GM12878 (cell line): ENCODE measurements around the gene RPL29. TPM values are rescaled to one million over a fixed set of nuclear protein-coding genes. Genes with fewer than 3 reads are reported as not detected.

Experiments
- ASH2L ChIP-seq: fragments of 300-600, 200-600 bp; sonication (generic); IDR thresholded peaks from 2 replicates; pipeline ENCODE4 v1.6.1; 2017; ENCODE audit warnings: low read depth, mild to moderate bottlenecking, borderline replicate concordance
- BCL3 ChIP-seq: IDR thresholded peaks from 2 replicates; pipeline ENCODE4 v1.6.1; 2011; ENCODE audit warnings: borderline replicate concordance, low read depth, mild to moderate bottlenecking, moderate library complexity, low read length; ENCODE audit not compliant: insufficient read depth, poor library complexity, severe bottlenecking
- CEBPB ChIP-seq, 2 experiments: fragments of 150-350 bp in 1 of 2; IDR thresholded peaks; 2 replicates each; pipeline ENCODE4 v1.6.1; 2012 to 2014; ENCODE audit warnings: low read depth in 2 of 2, low read length in 2 of 2, borderline replicate concordance in 1 of 2, inconsistent platforms in 1 of 2
- DPF2 ChIP-seq: fragments of 450-650 bp; IDR thresholded peaks from 2 replicates; pipeline ENCODE4 v1.6.1; 2017; ENCODE audit warnings: mild to moderate bottlenecking
- EED ChIP-seq: sonication (generic); IDR thresholded peaks from 2 replicates; pipeline ENCODE4 v1.6.1; 2016; ENCODE audit warnings: antibody characterized with exemption, low read depth
- FOXM1 ChIP-seq: IDR thresholded peaks from 2 replicates; pipeline ENCODE4 v1.6.1; 2012; ENCODE audit warnings: low read depth, mild to moderate bottlenecking, inconsistent platforms, low read length, moderate library complexity
- HDGF ChIP-seq: fragments of 450-650 bp; IDR thresholded peaks from 2 replicates; pipeline ENCODE4 v1.6.1; 2016; ENCODE audit warnings: antibody characterized with exemption
- JUND ChIP-seq: IDR thresholded peaks from 2 replicates; pipeline ENCODE4 v1.6.1; 2012; ENCODE audit warnings: low read depth, mild to moderate bottlenecking, low read length, improper control_type of control experiment, moderate library complexity
- MEF2B ChIP-seq: fragments of 450-650 bp; IDR thresholded peaks from 2 replicates; pipeline ENCODE4 v1.6.1; 2018; ENCODE audit warnings: mild to moderate bottlenecking, moderate library complexity; ENCODE audit not compliant: partially characterized antibody, poor library complexity, severe bottlenecking
- SMAD1 ChIP-seq: fragments of 450-650 bp; IDR thresholded peaks from 2 replicates; pipeline ENCODE4 v1.6.1; 2018; ENCODE audit warnings: mild to moderate bottlenecking, low read depth; ENCODE audit not compliant: partially characterized antibody
- SMARCA5 ChIP-seq: fragments of 450-650 bp; IDR thresholded peaks from 2 replicates; pipeline ENCODE4 v1.6.1; 2017; ENCODE audit warnings: mild to moderate bottlenecking
- STAT3 ChIP-seq: IDR thresholded peaks from 2 replicates; pipeline ENCODE4 v1.6.1; 2011; ENCODE audit warnings: low read depth, low read length, improper control_type of control experiment
- TCF12 ChIP-seq: IDR thresholded peaks from 2 replicates; pipeline ENCODE4 v1.6.1; 2011; ENCODE audit warnings: low read depth, mild to moderate bottlenecking, low read length
- YY1 ChIP-seq: IDR thresholded peaks from 2 replicates; pipeline ENCODE4 v1.6.1; 2011; ENCODE audit warnings: low read depth, mild to moderate bottlenecking, low read length
- ZBTB4 ChIP-seq: fragments of 450-650 bp; formaldehyde crosslinking; IDR thresholded peaks from 2 replicates; pipeline ENCODE4 v1.4.0; 2022; ENCODE audit warnings: mild to moderate bottlenecking, moderate library complexity
- ZNF622 ChIP-seq: fragments of 450-650 bp; IDR thresholded peaks from 2 replicates; pipeline ENCODE4 v1.6.1; 2017; ENCODE audit warnings: mild to moderate bottlenecking, inconsistent platforms
- polyA plus RNA-seq, 11 experiments: library from polyadenylated mRNA; depleted of rRNA in 4 of 11; unstranded in 6 of 11; stranded (reverse) in 5 of 11; fragments of >200 nt; fragmentation: Nextera tagmentation in 4 of 11; fragmentation: Illumina TruSeq in 1 of 11; extraction: Ambion mirVana in 4 of 11; extraction: Trizol in 1 of 11; gene quantifications; 1 replicate in 1 of 11; 2 replicates in 10 of 11; pipeline versions ENCODE4 v1.2.1 to v1.2.3, GENCODE V29; 2011 to 2016; ENCODE audit warnings: inconsistent platforms in 2 of 11, missing spikeins in 2 of 11, low read depth in 1 of 11
- total RNA-seq, 4 experiments: library from RNA; depleted of rRNA in 3 of 4; stranded (reverse); fragments of >200 nt in 3 of 4; fragmentation: Illumina TruSeq in 1 of 4; extraction: Trizol in 1 of 4; gene quantifications; 2 replicates each; pipeline versions ENCODE4 v1.2.1 to v1.2.3, GENCODE V29; 2013 to 2021
- TF ChIP-seq, protein P1 (sequence below): fragments of 450-650 bp; IDR thresholded peaks from 2 replicates; pipeline ENCODE4 v1.6.1; 2017; ENCODE audit warnings: antibody characterized with exemption, mild to moderate bottlenecking, moderate library complexity
- TF ChIP-seq, protein P2 (sequence below): IDR thresholded peaks from 2 replicates; pipeline ENCODE4 v1.6.1; 2011; ENCODE audit warnings: low read depth, low read length, improper control_type of control experiment, borderline replicate concordance
- TF ChIP-seq, protein P3 (sequence below): fragments of 450-650 bp; IDR thresholded peaks from 2 replicates; pipeline ENCODE4 v1.6.1; 2014; ENCODE audit warnings: mild to moderate bottlenecking
- TF ChIP-seq, protein P4 (sequence below): fragments of 150-350 bp; IDR thresholded peaks from 2 replicates; pipeline ENCODE4 v1.6.1; 2014; ENCODE audit warnings: mild to moderate bottlenecking, low read depth, low read length

Gene RPL29
- total and polyA plus RNA-seq, 10 of the 15 experiments (the other 5 are each of a cell fraction or from before 2014, with no cell fraction given) = 1,053 to 2,477 (median 1,657) TPM

DNA sequence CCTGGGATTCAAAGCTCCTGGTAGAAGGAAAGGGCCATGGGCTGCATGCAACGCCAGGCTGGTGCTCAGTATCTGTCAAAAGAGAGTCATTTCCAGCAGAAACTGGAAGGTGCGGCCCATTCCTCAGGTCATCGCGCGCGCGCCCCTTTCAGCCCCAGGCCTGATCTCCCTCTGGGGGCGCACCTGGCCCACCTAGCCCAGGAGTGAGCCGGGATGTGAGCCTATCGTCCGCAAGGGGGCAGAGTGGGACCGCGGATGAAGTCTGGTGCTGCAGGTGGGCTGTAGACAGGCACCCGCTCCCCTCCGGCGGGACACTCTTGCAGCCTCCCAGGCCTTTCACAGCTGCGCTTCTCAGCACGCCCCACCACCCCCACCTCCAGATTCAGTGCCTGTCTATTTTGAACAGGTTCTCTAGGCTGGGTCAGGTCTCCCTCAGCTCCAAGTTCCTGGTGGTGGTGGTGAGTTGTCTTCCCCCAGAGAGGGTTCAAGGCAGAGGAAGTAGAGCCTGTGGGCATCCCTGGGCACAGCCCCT, 5.8 kb upstream of the RPL29 start (continued):
- TF ChIP-seq, protein P1, sequence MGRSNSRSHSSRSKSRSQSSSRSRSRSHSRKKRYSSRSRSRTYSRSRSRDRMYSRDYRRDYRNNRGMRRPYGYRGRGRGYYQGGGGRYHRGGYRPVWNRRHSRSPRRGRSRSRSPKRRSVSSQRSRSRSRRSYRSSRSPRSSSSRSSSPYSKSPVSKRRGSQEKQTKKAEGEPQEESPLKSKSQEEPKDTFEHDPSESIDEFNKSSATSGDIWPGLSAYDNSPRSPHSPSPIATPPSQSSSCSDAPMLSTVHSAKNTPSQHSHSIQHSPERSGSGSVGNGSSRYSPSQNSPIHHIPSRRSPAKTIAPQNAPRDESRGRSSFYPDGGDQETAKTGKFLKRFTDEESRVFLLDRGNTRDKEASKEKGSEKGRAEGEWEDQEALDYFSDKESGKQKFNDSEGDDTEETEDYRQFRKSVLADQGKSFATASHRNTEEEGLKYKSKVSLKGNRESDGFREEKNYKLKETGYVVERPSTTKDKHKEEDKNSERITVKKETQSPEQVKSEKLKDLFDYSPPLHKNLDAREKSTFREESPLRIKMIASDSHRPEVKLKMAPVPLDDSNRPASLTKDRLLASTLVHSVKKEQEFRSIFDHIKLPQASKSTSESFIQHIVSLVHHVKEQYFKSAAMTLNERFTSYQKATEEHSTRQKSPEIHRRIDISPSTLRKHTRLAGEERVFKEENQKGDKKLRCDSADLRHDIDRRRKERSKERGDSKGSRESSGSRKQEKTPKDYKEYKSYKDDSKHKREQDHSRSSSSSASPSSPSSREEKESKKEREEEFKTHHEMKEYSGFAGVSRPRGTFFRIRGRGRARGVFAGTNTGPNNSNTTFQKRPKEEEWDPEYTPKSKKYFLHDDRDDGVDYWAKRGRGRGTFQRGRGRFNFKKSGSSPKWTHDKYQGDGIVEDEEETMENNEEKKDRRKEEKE = no peak
- TF ChIP-seq, protein P2, sequence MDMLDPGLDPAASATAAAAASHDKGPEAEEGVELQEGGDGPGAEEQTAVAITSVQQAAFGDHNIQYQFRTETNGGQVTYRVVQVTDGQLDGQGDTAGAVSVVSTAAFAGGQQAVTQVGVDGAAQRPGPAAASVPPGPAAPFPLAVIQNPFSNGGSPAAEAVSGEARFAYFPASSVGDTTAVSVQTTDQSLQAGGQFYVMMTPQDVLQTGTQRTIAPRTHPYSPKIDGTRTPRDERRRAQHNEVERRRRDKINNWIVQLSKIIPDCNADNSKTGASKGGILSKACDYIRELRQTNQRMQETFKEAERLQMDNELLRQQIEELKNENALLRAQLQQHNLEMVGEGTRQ = no peak
- no peak for TF ChIP-seq FOXM1
- no peak for TF ChIP-seq STAT3
- TF ChIP-seq ZNF622 = no peak
- TF ChIP-seq, protein P3, sequence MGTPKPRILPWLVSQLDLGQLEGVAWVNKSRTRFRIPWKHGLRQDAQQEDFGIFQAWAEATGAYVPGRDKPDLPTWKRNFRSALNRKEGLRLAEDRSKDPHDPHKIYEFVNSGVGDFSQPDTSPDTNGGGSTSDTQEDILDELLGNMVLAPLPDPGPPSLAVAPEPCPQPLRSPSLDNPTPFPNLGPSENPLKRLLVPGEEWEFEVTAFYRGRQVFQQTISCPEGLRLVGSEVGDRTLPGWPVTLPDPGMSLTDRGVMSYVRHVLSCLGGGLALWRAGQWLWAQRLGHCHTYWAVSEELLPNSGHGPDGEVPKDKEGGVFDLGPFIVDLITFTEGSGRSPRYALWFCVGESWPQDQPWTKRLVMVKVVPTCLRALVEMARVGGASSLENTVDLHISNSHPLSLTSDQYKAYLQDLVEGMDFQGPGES = no peak
- no peak for TF ChIP-seq SMAD1
- TF ChIP-seq DPF2 = no peak
- TF ChIP-seq, protein P4, sequence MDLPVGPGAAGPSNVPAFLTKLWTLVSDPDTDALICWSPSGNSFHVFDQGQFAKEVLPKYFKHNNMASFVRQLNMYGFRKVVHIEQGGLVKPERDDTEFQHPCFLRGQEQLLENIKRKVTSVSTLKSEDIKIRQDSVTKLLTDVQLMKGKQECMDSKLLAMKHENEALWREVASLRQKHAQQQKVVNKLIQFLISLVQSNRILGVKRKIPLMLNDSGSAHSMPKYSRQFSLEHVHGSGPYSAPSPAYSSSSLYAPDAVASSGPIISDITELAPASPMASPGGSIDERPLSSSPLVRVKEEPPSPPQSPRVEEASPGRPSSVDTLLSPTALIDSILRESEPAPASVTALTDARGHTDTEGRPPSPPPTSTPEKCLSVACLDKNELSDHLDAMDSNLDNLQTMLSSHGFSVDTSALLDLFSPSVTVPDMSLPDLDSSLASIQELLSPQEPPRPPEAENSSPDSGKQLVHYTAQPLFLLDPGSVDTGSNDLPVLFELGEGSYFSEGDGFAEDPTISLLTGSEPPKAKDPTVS = no peak
- peak; percentile 93 for TF ChIP-seq SMARCA5
- TF ChIP-seq TCF12 = peak; percentile 74
- no peak for TF ChIP-seq EED
- TF ChIP-seq HDGF = no peak
- TF ChIP-seq ASH2L = no peak
- TF ChIP-seq ZBTB4 (CRISPR knock-in tag) = no peak
- TF ChIP-seq JUND = no peak
- peak; percentile 57 for TF ChIP-seq YY1
- TF ChIP-seq MEF2B = peak; percentile 31
- TF ChIP-seq CEBPB (IDR thresholded peaks at IDR 0.05; ENCODE audit: borderline replicate concordance in 1 of 2, low read depth in 2 of 2, low read length in 2 of 2) = no peak
- no peak for TF ChIP-seq BCL3
